ENCODE data around the gene WDTC1. TPM values are rescaled to one million over a fixed set of nuclear protein-coding genes. Genes with fewer than 3 reads are reported as not detected.

WDTC1 gene
- total RNA-seq, 1 experiment from 2014 or later: 15.7 TPM

- H3K27me3 Mint-ChIP-seq (ENCODE audit: insufficient read depth, unreplicated experiment): no peaks in the 10 kb centered on the region
- intact Hi-C loops (cut with micrococcal nuclease): loop anchor here (1.0 kb wide), 3 partner anchors 88 to 95 kb away; partner anchors contain the start of gene GPR3
- peak; percentile 99 for TF ChIP-seq CTCF (IDR thresholded peaks at IDR 0.05; ENCODE audit: unreplicated experiment)
- peak; percentile 85 for DNase-seq (ENCODE audit: unreplicated experiment)
- ChIA-PET CTCF (interaction anchor here (0.6 to 13.1 kb wide), 45 partner anchors 9 to 1149 kb away, joined by 3 to 225 read pairs (median 4); partner anchors contain the start of genes AHDC1, CD164L2, GPR3 and MAP3K6), POLR2A (interaction anchor here (0.7 to 3.5 kb wide), 17 partner anchors 13 to 868 kb away, joined by 3 to 28 read pairs (median 4); partner anchors contain the start of genes DHDDS, MAP3K6, SYTL1 and TMEM222)
- H3K9me3 Mint-ChIP-seq (ENCODE audit: unreplicated experiment): no peaks in the 10 kb centered on the region
- H3K36me3 Mint-ChIP-seq (ENCODE audit: insufficient read depth, unreplicated experiment): peaks cover 40% of the 10 kb centered on the region
- no TSS peak for BruUV-seq (replicated peaks)
- H3K27ac Mint-ChIP-seq (ENCODE audit: low read depth, unreplicated experiment): peak overlapping the region; percentile 67
- H3K4me3 Mint-ChIP-seq (ENCODE audit: unreplicated experiment): no peak overlapping the region
- peaks cover 13% of the 10 kb centered on the region for H3K4me1 Mint-ChIP-seq (ENCODE audit: insufficient read depth, unreplicated experiment)
These were observed 66.1 kb downstream of the WDTC1 start for GRCh38 chr1:27300341-27301051.

- Mint-ChIP-seq H3K27me3 (ENCODE audit: insufficient read depth, unreplicated experiment) (no peaks in the 10 kb centered on the region), H3K27ac (ENCODE audit: low read depth, unreplicated experiment) (peak overlapping the region; percentile 67), H3K4me1 (ENCODE audit: insufficient read depth, unreplicated experiment) (peaks cover 13% of the 10 kb centered on the region), H3K9me3 (ENCODE audit: unreplicated experiment) (no peaks in the 10 kb centered on the region), H3K4me3 (ENCODE audit: unreplicated experiment) (no peak overlapping the region), H3K36me3 (ENCODE audit: insufficient read depth, unreplicated experiment) (peaks cover 40% of the 10 kb centered on the region)
- no peak for DNase-seq (ENCODE audit: unreplicated experiment)
- BruUV-seq (replicated peaks): no TSS peak
- no peak for TF ChIP-seq CTCF (IDR thresholded peaks at IDR 0.05; ENCODE audit: unreplicated experiment)
- intact Hi-C loops (cut with micrococcal nuclease): loop anchor here (1.0 kb wide), 2 partner anchors 87 to 91 kb away; partner anchors contain the start of gene GPR3
- POLR2A ChIA-PET: interaction anchor here (0.7 to 3.5 kb wide), 12 partner anchors 12 to 332 kb away, joined by 3 to 28 read pairs (median 8); partner anchors contain the start of genes MAP3K6 and SYTL1
- CTCF ChIA-PET: interaction anchor here (0.5 to 13.1 kb wide), 37 partner anchors 9 to 732 kb away, joined by 3 to 225 read pairs (median 4); partner anchors contain the start of genes AHDC1, CD164L2, GPR3 and MAP3K6
These were observed 66.6 kb downstream of the WDTC1 start for GRCh38 chr1:27301052-27301422.

GRCh38 chr1:27301582-27302199 is 67.3 kb downstream of the WDTC1 start:
- Mint-ChIP-seq H3K27me3 (ENCODE audit: insufficient read depth, unreplicated experiment) (no peaks in the 10 kb centered on the region), H3K4me1 (ENCODE audit: insufficient read depth, unreplicated experiment) (peaks cover 13% of the 10 kb centered on the region), H3K27ac (ENCODE audit: low read depth, unreplicated experiment) (no peak overlapping the region), H3K36me3 (ENCODE audit: insufficient read depth, unreplicated experiment) (peaks cover 45% of the 10 kb centered on the region), H3K4me3 (ENCODE audit: unreplicated experiment) (no peak overlapping the region), H3K9me3 (ENCODE audit: unreplicated experiment) (no peaks in the 10 kb centered on the region)
- no TSS peak for BruUV-seq (replicated peaks)
- POLR2A ChIA-PET: interaction anchor here (1.0 to 3.5 kb wide), 5 partner anchors 19 to 96 kb away, joined by 3 to 28 read pairs (median 6); partner anchors contain the start of genes MAP3K6 and SYTL1
- no peak for TF ChIP-seq CTCF (IDR thresholded peaks at IDR 0.05; ENCODE audit: unreplicated experiment)
- no peak for DNase-seq (ENCODE audit: unreplicated experiment)
- CTCF ChIA-PET: interaction anchor here (0.5 to 13.1 kb wide), 24 partner anchors 8 to 327 kb away, joined by 3 to 225 read pairs (median 5); partner anchors contain the start of genes CD164L2, GPR3 and MAP3K6
- intact Hi-C loops (cut with micrococcal nuclease): loop anchor here (1.0 kb wide), 2 partner anchors 87 to 91 kb away; partner anchors contain the start of gene GPR3

GRCh38 chr1:27302612-27303011 is 68.2 kb downstream of the WDTC1 start:
- H3K36me3 Mint-ChIP-seq (ENCODE audit: insufficient read depth, unreplicated experiment): peaks cover 36% of the 10 kb centered on the region
- H3K4me3 Mint-ChIP-seq (ENCODE audit: unreplicated experiment): no peak overlapping the region
- BruUV-seq (replicated peaks): no TSS peak
- no peak overlapping the region for H3K27ac Mint-ChIP-seq (ENCODE audit: low read depth, unreplicated experiment)
- no peaks in the 10 kb centered on the region for H3K27me3 Mint-ChIP-seq (ENCODE audit: insufficient read depth, unreplicated experiment)
- H3K9me3 Mint-ChIP-seq (ENCODE audit: unreplicated experiment): no peaks in the 10 kb centered on the region
- peaks cover 13% of the 10 kb centered on the region for H3K4me1 Mint-ChIP-seq (ENCODE audit: insufficient read depth, unreplicated experiment)
- intact Hi-C loops (cut with micrococcal nuclease): no loop called here
- DNase-seq (ENCODE audit: unreplicated experiment): no peak
- TF ChIP-seq CTCF (IDR thresholded peaks at IDR 0.05; ENCODE audit: unreplicated experiment): no peak
- ChIA-PET POLR2A (interaction anchor here (1.1 to 1.3 kb wide), 2 partner anchors 64 to 93 kb away, joined by 3 to 5 read pairs; partner anchors contain the start of gene MAP3K6), CTCF (interaction anchor here (0.6 to 13.1 kb wide), 9 partner anchors 14 to 304 kb away, joined by 3 to 225 read pairs (median 32); partner anchors contain the start of genes CD164L2 and GPR3)

Measured in MCF 10A (cell line).